Measurements from ENCODE around the gene GPC5. TPM values are rescaled to one million over a fixed set of nuclear protein-coding genes. Genes with fewer than 3 reads are reported as not detected.
"Not testable (repeated sequence)": the region's sequence is repeated elsewhere in the genome, so short reads cannot be mapped to it uniquely, and the experiment has no call there.

GPC5 gene
- total RNA-seq, 2 donors from 2014 or later, result 0.55 to 1.0 TPM

DNA sequence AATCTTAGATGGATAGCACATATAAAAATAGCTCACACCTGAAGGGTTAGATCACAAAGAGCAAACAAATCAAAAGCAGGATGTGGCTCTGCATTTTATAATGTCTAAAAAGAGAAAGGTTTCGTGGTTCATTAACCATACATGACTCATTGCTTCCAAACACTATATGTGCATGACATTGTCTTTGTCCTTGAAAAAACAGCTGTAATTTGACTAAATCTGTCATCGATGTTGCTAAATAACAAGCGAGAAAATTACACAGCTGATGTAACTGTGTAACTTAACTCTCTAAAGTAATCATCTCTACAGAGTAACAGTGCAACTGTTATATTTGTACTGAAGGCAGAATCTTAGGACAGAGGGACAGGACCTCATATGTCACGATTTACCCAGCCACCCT, 1445.1 kb downstream of the GPC5 start:
- no peaks in the 10 kb centered on the region for H3K4me1 Mint-ChIP-seq (ENCODE audit: low read depth in 2 of 2)
- peaks cover 11% of the 10 kb centered on the region for H3K9me3 Mint-ChIP-seq
- DNase-seq (ENCODE audit: low spot score), result no peak
- no peaks in the 10 kb centered on the region for H3K27me3 Mint-ChIP-seq
- H3K4me3 Mint-ChIP-seq, result no peak overlapping the region
- ATAC-seq, result no peak
- H3K27ac Mint-ChIP-seq, result no peak overlapping the region
- no peaks in the 10 kb centered on the region for H3K36me3 Mint-ChIP-seq

DNA sequence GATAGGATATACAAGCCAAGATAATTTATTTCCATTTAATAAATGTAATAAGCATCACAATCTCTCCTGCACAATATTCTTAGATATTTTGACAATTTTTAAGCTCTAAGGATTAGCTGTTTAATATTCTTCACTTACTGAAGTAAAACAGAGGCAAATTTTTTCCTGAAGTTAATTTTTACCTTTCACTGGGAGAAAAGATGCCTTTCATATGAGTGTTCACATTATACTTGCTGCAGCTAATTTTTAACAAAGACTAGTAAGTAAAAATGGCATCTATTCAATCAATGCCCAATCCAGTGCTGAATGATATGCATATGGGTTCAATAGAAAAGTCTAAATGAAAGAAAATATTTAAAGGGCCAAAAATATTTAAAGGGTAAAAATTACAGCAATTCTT, 1451.0 kb downstream of the GPC5 start:
- Mint-ChIP-seq H3K9me3 (peaks cover 10% of the 10 kb centered on the region), H3K27ac (no peak overlapping the region), H3K27me3 (no peaks in the 10 kb centered on the region), H3K4me1 (ENCODE audit: low read depth in 2 of 2) (no peaks in the 10 kb centered on the region), H3K36me3 (no peaks in the 10 kb centered on the region), H3K4me3 (no peak overlapping the region)
- DNase-seq (ENCODE audit: low spot score), result no peak
- ATAC-seq, result no peak

DNA sequence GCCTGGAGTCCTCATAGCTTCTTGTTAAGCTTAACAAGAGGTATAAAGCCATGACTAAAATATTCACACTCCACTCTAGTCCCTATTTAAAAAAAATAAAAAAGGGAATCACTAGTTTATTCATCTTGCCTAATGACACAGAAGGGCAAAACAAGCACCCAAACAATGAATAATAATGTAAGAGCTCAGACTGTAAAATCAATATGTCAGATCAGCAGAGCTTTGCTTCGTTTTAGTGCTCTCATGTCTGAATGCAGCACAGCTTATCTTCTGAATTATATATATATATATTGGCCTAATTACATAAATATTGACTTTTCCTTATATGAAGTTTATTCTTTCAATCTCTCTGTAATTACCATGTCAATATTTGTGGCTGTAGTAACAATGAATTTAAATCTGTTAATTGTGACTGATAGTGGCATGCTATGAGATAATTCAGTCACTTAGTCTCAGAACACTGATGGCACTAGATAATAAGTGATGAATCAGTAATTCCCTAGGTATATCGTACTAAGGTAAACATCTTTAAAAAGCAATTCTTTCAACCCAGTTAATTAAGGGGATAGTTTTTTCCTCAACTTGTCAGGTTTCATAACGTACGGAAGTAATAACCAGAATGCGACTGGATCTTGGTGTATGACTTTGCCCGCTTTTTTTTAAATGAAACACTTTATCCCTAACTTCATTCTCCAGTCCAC, 1466.3 kb downstream of the GPC5 start:
- no peak for ATAC-seq
- Mint-ChIP-seq H3K4me3 (no peak overlapping the region), H3K27ac (no peak overlapping the region), H3K27me3 (no peaks in the 10 kb centered on the region), H3K9me3 (peaks cover 4% of the 10 kb centered on the region), H3K4me1 (ENCODE audit: low read depth in 2 of 2) (no peaks in the 10 kb centered on the region), H3K36me3 (no peaks in the 10 kb centered on the region)
- no peak for DNase-seq (ENCODE audit: low spot score)

DNA sequence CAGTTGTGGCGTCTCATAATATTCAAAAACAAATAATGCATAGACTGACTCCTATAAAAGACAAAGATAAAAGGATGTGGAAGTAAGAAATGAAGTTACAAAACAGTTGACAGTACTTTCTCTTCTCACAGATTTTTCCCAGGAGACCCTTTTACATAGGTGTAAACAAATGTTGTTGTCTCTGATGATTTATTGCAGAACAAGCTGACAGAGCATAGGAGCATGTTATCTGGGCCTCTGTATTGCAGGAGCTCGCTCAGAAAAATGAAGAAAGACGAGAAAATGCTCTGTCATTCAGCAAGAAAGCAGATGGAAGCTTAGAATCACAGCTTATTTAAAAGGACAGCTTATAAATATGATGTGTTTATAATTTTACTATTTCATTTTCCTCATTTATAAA, 1474.6 kb downstream of the GPC5 start:
- no peak overlapping the region for H3K4me3 Mint-ChIP-seq
- H3K36me3 Mint-ChIP-seq, result no peaks in the 10 kb centered on the region
- H3K4me1 Mint-ChIP-seq (ENCODE audit: low read depth in 2 of 2), result no peaks in the 10 kb centered on the region
- ATAC-seq (no peak), DNase-seq (ENCODE audit: low spot score) (no peak)
- H3K27ac Mint-ChIP-seq, result no peak overlapping the region
- H3K27me3 Mint-ChIP-seq, result no peaks in the 10 kb centered on the region
- peaks cover 10% of the 10 kb centered on the region for H3K9me3 Mint-ChIP-seq

DNA sequence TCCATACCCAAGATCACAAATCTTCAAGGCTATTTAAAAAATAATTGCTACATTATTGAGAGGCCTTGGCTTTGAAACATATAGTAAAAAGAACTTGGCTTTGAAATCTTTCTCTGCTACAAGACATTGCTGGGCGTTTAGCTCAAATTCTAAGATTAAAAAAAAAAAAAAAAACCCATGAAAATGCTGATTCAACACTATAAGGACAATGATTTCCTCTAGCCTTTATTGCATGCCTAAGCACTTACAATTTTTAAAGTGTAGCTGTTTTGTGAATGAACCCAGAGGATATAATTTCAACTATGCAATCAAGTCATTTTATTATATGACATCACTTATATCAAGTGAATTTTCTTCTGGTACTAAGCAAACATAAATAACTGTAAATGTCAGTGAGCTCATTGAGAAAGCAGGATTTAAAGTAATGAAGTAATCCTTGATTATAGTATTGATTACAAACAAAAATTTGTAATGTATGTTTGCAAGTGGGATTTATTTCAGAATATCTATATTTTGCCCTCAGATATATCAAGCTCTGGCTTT, 1488.2 kb downstream of the GPC5 start:
- Mint-ChIP-seq H3K27ac (no peak overlapping the region), H3K4me1 (ENCODE audit: low read depth in 2 of 2) (no peaks in the 10 kb centered on the region), H3K9me3 (peaks cover 11% of the 10 kb centered on the region), H3K27me3 (no peaks in the 10 kb centered on the region), H3K36me3 (no peaks in the 10 kb centered on the region), H3K4me3 (no peak overlapping the region)
- DNase-seq (ENCODE audit: low spot score), result no peak
- no peak for ATAC-seq

DNA sequence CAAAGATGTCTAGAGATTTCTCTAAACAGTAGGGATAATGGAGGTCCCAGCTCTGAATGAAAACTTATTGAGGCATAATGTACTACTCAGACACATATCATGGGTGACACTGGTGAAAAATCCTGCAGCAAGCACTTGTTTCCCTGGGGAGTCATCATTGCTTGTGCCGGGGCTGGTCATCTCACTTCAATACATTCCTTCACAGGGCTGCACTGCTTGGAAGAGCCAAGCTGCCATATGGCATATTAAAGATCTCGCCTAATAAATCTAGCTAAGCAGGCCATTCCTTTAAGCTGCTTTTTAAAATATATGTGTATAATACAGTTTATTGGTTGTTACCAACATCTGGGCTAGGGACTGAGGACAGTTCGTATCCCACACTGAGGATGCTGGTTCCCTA, 1496.0 kb downstream of the GPC5 start:
- DNase-seq (ENCODE audit: low spot score) (no peak), ATAC-seq (no peak)
- Mint-ChIP-seq H3K36me3 (no peaks in the 10 kb centered on the region), H3K4me3 (no peak overlapping the region), H3K27me3 (no peaks in the 10 kb centered on the region), H3K9me3 (peaks cover 16% of the 10 kb centered on the region), H3K27ac (no peak overlapping the region), H3K4me1 (ENCODE audit: low read depth in 2 of 2) (no peaks in the 10 kb centered on the region)

DNA sequence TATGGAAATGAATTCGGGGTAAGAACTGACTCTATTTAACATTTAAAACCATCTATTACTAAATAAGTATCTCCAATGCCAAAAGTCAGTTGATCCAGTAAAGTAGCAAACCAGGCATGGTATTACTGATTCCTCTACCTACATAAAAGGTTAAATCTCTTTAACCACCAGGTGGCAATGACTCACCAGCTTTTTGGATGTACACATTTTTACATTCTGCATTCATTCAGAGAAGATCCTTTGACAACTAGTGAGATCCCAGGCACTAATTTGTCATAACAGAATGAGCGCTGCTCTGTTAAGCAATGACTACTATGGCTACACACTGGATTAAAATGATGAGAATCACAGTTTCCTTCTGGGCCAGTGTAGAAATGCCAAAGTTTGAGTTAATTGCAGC, 1498.4 kb downstream of the GPC5 start:
- ATAC-seq (no peak), DNase-seq (ENCODE audit: low spot score) (no peak)
- Mint-ChIP-seq H3K36me3 (no peaks in the 10 kb centered on the region), H3K9me3 (peaks cover 12% of the 10 kb centered on the region), H3K4me3 (no peak overlapping the region), H3K27ac (no peak overlapping the region), H3K4me1 (ENCODE audit: low read depth in 2 of 2) (no peaks in the 10 kb centered on the region), H3K27me3 (no peaks in the 10 kb centered on the region)

DNA sequence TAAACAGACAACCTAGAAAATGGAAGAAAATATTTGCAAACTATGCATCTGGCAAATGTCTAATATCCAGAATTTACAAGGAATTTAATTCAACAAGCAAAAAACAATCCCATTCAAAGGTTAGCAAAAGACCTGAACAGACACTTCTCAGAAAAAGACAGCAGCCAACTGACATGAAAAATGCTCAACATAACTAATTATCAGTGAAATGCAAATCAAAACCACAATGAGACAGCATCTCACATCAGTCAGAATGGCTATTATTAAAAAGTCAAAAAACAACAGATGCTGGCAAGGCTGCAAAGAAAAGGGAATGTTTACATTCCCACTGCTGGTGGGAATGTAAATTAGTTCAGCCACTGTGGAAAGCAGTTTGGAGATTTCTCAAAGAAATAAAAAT, 1500.5 kb downstream of the GPC5 start:
- not testable (repeated sequence) for H3K4me3 Mint-ChIP-seq, ATAC-seq

DNA sequence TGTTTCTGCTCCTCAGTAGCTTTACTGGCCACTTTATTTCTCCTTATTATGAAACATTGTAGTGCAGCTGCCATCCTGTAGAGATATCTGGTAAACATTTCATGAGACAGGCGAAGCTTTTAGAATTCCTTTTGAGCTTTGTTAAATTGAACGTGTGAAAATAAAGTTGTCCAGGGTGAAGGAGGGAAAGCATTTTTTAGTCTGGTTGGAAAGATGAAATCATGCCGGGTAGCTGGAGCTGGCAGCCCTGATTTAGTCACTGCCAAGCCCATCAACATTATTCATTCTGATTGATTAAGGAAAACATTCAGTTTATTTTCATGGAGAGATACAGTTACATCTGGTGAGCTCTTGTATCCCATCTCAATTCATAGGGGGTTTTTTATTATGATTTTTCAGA, 1502.0 kb downstream of the GPC5 start:
- peaks cover 2% of the 10 kb centered on the region for H3K36me3 Mint-ChIP-seq
- peaks cover 12% of the 10 kb centered on the region for H3K9me3 Mint-ChIP-seq
- no peak overlapping the region for H3K4me3 Mint-ChIP-seq
- no peak overlapping the region for H3K27ac Mint-ChIP-seq
- H3K27me3 Mint-ChIP-seq, result no peaks in the 10 kb centered on the region
- DNase-seq (ENCODE audit: low spot score) (no peak), ATAC-seq (no peak)
- H3K4me1 Mint-ChIP-seq (ENCODE audit: low read depth in 2 of 2), result no peaks in the 10 kb centered on the region

More for the DNA sequence above, 1500.5 kb downstream of the GPC5 start:
- not testable (repeated sequence) for H3K4me1 Mint-ChIP-seq (ENCODE audit: low read depth in 2 of 2); H3K27ac Mint-ChIP-seq; H3K27me3 Mint-ChIP-seq; H3K36me3 Mint-ChIP-seq; DNase-seq (ENCODE audit: low spot score)
- peaks cover 12% of the 10 kb centered on the region for H3K9me3 Mint-ChIP-seq

DNA sequence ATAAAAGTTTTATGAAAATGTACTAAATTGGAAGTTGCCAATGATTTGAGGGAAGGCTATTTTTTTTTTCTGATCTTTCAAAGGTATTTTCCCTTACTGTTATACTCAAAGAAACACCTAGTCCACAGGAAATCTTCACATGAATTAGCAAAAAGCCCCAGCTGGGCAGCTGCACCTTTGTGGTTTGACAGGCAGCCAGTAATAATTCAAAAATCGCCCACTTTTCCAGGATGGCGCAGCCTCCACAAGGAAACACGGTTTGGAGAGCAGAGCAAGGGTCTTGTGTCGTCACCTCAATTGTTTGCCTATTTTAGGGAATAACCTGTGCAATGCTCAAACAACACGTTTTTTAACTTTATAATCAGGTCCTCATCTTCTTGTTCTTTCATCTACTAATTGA, 1503.3 kb downstream of the GPC5 start:
- DNase-seq (ENCODE audit: low spot score), result no peak
- no peak overlapping the region for H3K27ac Mint-ChIP-seq
- no peaks in the 10 kb centered on the region for H3K27me3 Mint-ChIP-seq
- H3K36me3 Mint-ChIP-seq, result peaks cover 5% of the 10 kb centered on the region
- H3K9me3 Mint-ChIP-seq, result peaks cover 19% of the 10 kb centered on the region
- no peak for ATAC-seq
- H3K4me3 Mint-ChIP-seq, result no peak overlapping the region
- no peaks in the 10 kb centered on the region for H3K4me1 Mint-ChIP-seq (ENCODE audit: low read depth in 2 of 2)

DNA sequence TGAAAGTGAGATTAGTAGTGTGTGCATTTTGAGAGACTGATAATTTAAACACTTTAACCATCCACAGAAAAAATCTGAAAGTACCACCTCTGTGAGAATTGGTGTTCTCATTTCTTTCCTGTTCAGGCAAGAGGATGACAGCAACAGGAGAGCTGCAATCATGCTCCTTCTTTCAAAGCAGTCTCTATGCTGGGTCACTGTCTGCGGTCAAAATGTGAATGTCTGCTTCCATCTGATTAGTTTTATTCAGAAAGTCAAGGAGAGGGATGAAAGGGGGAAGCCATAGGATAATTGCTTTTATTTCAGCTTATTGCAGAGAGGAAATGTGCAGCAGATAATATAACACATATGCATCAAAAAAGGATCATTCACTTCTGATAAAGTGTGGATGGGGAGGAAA, 1514.2 kb downstream of the GPC5 start:
- Mint-ChIP-seq H3K4me1 (ENCODE audit: low read depth in 2 of 2) (no peaks in the 10 kb centered on the region), H3K27me3 (no peaks in the 10 kb centered on the region), H3K36me3 (no peaks in the 10 kb centered on the region), H3K9me3 (peaks cover 6% of the 10 kb centered on the region), H3K27ac (no peak overlapping the region), H3K4me3 (no peak overlapping the region)
- no peak for DNase-seq (ENCODE audit: low spot score)
- ATAC-seq, result no peak

DNA sequence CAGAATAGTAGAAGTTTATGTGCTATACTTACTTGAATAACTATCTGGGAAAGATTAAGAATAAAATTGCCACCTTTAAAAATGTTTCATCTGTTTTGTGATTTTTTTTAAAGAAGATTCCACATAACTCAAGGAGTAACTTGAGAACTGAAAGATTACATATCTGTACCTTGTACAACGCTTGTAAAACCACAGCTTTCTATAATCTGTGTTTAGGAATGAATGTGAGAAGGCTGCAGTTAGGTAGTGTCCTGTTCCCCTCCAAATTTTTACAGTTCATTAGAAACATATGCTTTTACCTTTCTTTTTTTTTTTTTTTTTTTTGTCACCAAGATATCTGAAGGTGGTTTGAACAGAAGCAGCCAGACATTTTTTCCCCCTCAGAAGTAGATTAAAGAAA, 1515.4 kb downstream of the GPC5 start:
- Mint-ChIP-seq H3K4me1 (ENCODE audit: low read depth in 2 of 2) (no peaks in the 10 kb centered on the region), H3K4me3 (no peak overlapping the region), H3K9me3 (peaks cover 8% of the 10 kb centered on the region), H3K27me3 (no peaks in the 10 kb centered on the region), H3K27ac (no peak overlapping the region), H3K36me3 (no peaks in the 10 kb centered on the region)
- no peak for ATAC-seq
- DNase-seq (ENCODE audit: low spot score), result no peak
